Neural cell (in vitro differentiated cells): ENCODE data around the gene ZFP90. TPM values are rescaled to one million over a fixed set of nuclear protein-coding genes. Genes with fewer than 3 reads are reported as not detected.

ENCODE experiments used
- H2AFZ ChIP-seq: fragments of 200-600, 300-800 bp; sonication (generic), shearing (Covaris generic); 2 replicates; pipeline ENCODE4 v1.6.0; 2014; ENCODE audit warnings: low read depth, mild to moderate bottlenecking, antibody characterized with exemption, low read length, moderate library complexity
- H3F3A ChIP-seq: fragments of 200-600 bp; shearing (Covaris generic); 2 replicates; pipeline ENCODE4 v1.6.1; 2016; ENCODE audit warnings: mild to moderate bottlenecking, moderate library complexity, mixed read lengths, antibody characterized with exemption, low read length; ENCODE audit not compliant: insufficient read depth, poor library complexity, severe bottlenecking
- H3K27ac ChIP-seq: fragments of 200-600, 300-800 bp; sonication (generic), shearing (Covaris generic); 2 replicates; pipeline ENCODE4 v1.5.1; 2014; ENCODE audit warnings: mild to moderate bottlenecking, low read length, moderate library complexity
- H3K27me3 ChIP-seq: fragments of 300-800, 200-600 bp; sonication (generic), shearing (Covaris generic); 2 replicates; pipeline ENCODE4 v1.6.0; 2014; ENCODE audit warnings: mild to moderate bottlenecking, low read depth, low read length, moderate library complexity; ENCODE audit not compliant: insufficient read depth
- H3K36me3 ChIP-seq: fragments of 300-800, 200-600 bp; sonication (generic), shearing (Covaris generic); 2 replicates; pipeline ENCODE4 v1.5.1; 2014; ENCODE audit warnings: mild to moderate bottlenecking, antibody characterized with exemption, low read length, moderate library complexity; ENCODE audit not compliant: insufficient read depth
- H3K4me2 ChIP-seq: fragments of 300-800, 200-600 bp; sonication (generic), shearing (Covaris generic); 2 replicates; pipeline ENCODE4 v1.6.0; 2014; ENCODE audit warnings: mild to moderate bottlenecking, low read length
- H3K4me3 ChIP-seq: fragments of 300-800, 200-600 bp; sonication (generic), shearing (Covaris generic); 2 replicates; pipeline ENCODE4 v1.5.1; 2014; ENCODE audit warnings: mild to moderate bottlenecking, low read length, moderate library complexity
- H3K79me2 ChIP-seq: fragments of 200-600 bp; shearing (Covaris generic); replicated peaks from 2 replicates; pipeline ENCODE4 v1.6.0; 2014; ENCODE audit warnings: mild to moderate bottlenecking, low read length, moderate library complexity; ENCODE audit not compliant: insufficient read depth
- H3K9ac ChIP-seq: fragments of 300-800, 200-600 bp; sonication (generic), shearing (Covaris generic); 2 replicates; pipeline ENCODE4 v1.6.1; 2016; ENCODE audit warnings: mild to moderate bottlenecking, low read length, mixed read lengths
- H3K9me2 ChIP-seq: fragments of 200-600 bp; shearing (Covaris generic); 2 replicates; pipeline ENCODE4 v1.6.1; 2016; ENCODE audit warnings: mild to moderate bottlenecking, low read length, mixed read lengths; ENCODE audit not compliant: insufficient read depth
- H3K9me3 ChIP-seq: fragments of 200-600, 300-800 bp; sonication (generic), shearing (Covaris generic); 2 replicates; pipeline ENCODE4 v1.6.1; 2016; ENCODE audit warnings: mild to moderate bottlenecking, mixed run types, low read length, moderate library complexity, mixed read lengths
- H4K20me1 ChIP-seq: fragments of 200-600 bp; shearing (Covaris generic); 2 replicates; pipeline ENCODE4 v1.6.1; 2016; ENCODE audit warnings: mild to moderate bottlenecking, mixed run types; ENCODE audit not compliant: insufficient read depth
- CTCF ChIP-seq: fragments of 450-650 bp; IDR thresholded peaks from 2 replicates; pipeline ENCODE4 v1.5.1; 2014; ENCODE audit warnings: antibody characterized with exemption, mild to moderate bottlenecking, moderate library complexity; ENCODE audit not compliant: poor library complexity, severe bottlenecking
- EP300 ChIP-seq: fragments of 450-650 bp; conservative IDR thresholded peaks from 2 replicates; pipeline ENCODE4 v1.6.1; 2014; ENCODE audit warnings: antibody characterized with exemption, mild to moderate bottlenecking, moderate library complexity; ENCODE audit not compliant: poor library complexity, severe bottlenecking
- EZH2 ChIP-seq: fragments of 200-600, 300-800 bp; shearing (Covaris generic), sonication (generic); IDR thresholded peaks from 2 replicates; pipeline ENCODE4 v1.6.1; 2014; ENCODE audit warnings: antibody characterized with exemption, low read length, borderline replicate concordance, mild to moderate bottlenecking; ENCODE audit not compliant: insufficient read depth, poor library complexity, severe bottlenecking
- MXI1 ChIP-seq: fragments of 450-650 bp; conservative IDR thresholded peaks from 2 replicates; pipeline ENCODE4 v1.6.1; 2014; ENCODE audit warnings: antibody characterized with exemption, mild to moderate bottlenecking; ENCODE audit not compliant: poor library complexity, severe bottlenecking
- POLR2AphosphoS5 ChIP-seq: IDR thresholded peaks from 2 replicates; pipeline ENCODE4 v1.6.1; 2012
- RAD21 ChIP-seq: fragments of 450-650 bp; conservative IDR thresholded peaks from 2 replicates; pipeline ENCODE4 v1.6.1; 2014; ENCODE audit warnings: antibody characterized with exemption, mild to moderate bottlenecking, moderate library complexity
- REST ChIP-seq: IDR thresholded peaks from 2 replicates; pipeline ENCODE4 v1.6.1; 2012; ENCODE audit warnings: borderline replicate concordance
- SMC3 ChIP-seq: fragments of 450-650 bp; conservative IDR thresholded peaks from 2 replicates; pipeline ENCODE4 v1.6.1; 2014; ENCODE audit warnings: antibody characterized with exemption, mild to moderate bottlenecking, moderate library complexity; ENCODE audit not compliant: poor library complexity
- TAF1 ChIP-seq: IDR thresholded peaks from 2 replicates; pipeline ENCODE4 v1.6.1; 2012; ENCODE audit warnings: low read depth
- polyA plus RNA-seq: library from polyadenylated mRNA; depleted of rRNA; stranded (reverse); fragments of >200 nt; gene quantifications from 2 replicates; pipeline ENCODE4 v1.2.3, GENCODE V29; 2014

ZFP90 gene
- polyA plus RNA-seq, 1 donor from 2014 or later: 73.6 TPM

- Histone ChIP-seq H4K20me1 (no peaks in the 10 kb centered on the region), H3K79me2 (no peaks in the 10 kb centered on the region), H3K9me2 (no peaks in the 10 kb centered on the region), H3K4me2 (no peak overlapping the region), H3K27me3 (no peaks in the 10 kb centered on the region), H3K9ac (no peak overlapping the region), H3K4me3 (no peak overlapping the region), H3K27ac (no peak overlapping the region), H3F3A (no peaks in the 10 kb centered on the region), H3K36me3 (no peaks in the 10 kb centered on the region), H3K9me3 (no peaks in the 10 kb centered on the region), H2AFZ (no peak overlapping the region)
- TF ChIP-seq REST: no peak
- TF ChIP-seq POLR2AphosphoS5: no peak
- TF ChIP-seq MXI1: no peak
- no peak for TF ChIP-seq TAF1
- no peak for TF ChIP-seq CTCF
- no peak for TF ChIP-seq EP300
- TF ChIP-seq EZH2: no peak
- no peak for TF ChIP-seq SMC3
These were observed 19.8 kb upstream of the ZFP90 start for GRCh38 chr16:68519225-68519745.

GRCh38 chr16:68520649-68521086, 18.4 kb upstream of the ZFP90 start:
- Histone ChIP-seq H3K9ac (peak overlapping the region; percentile 37), H2AFZ (peak overlapping the region; percentile 62)

More at GRCh38 chr16:68520649-68521086, 18.4 kb upstream of the ZFP90 start:
- Histone ChIP-seq H3K9me3 (no peaks in the 10 kb centered on the region), H3K27me3 (no peaks in the 10 kb centered on the region), H3K9me2 (no peaks in the 10 kb centered on the region), H3K36me3 (no peaks in the 10 kb centered on the region), H3K4me3 (peak overlapping the region; percentile 58), H3K4me2 (peak overlapping the region; percentile 69), H3F3A (no peaks in the 10 kb centered on the region), H4K20me1 (no peaks in the 10 kb centered on the region), H3K79me2 (no peaks in the 10 kb centered on the region), H3K27ac (no peak overlapping the region)
- TF ChIP-seq EZH2 (no peak), MXI1 (peak; percentile 77), SMC3 (peak; percentile 79), EP300 (peak; percentile 55), RAD21 (peak; percentile 72), POLR2AphosphoS5 (no peak), CTCF (peak; percentile 99), TAF1 (no peak), REST (no peak)
